Pulmonary artery endothelial cell (primary cell): Measurements from ENCODE around the gene VPS18. TPM values are rescaled to one million over a fixed set of nuclear protein-coding genes. Genes with fewer than 3 reads are reported as not detected.
"Not testable (repeated sequence)": the region's sequence is repeated elsewhere in the genome, so short reads cannot be mapped to it uniquely, and the experiment has no call there.

Experiments
- DNase-seq: peaks from one replicate; pipeline ENCODE4 v3.0.0-alpha.2; 2011; ENCODE audit warnings: low read depth, low spot score
- total RNA-seq: library from RNA; depleted of rRNA; stranded (reverse); fragments of >200 nt; gene quantifications from 2 replicates; pipeline ENCODE4 v1.2.3, GENCODE V29; 2014

VPS18 gene, protein sequence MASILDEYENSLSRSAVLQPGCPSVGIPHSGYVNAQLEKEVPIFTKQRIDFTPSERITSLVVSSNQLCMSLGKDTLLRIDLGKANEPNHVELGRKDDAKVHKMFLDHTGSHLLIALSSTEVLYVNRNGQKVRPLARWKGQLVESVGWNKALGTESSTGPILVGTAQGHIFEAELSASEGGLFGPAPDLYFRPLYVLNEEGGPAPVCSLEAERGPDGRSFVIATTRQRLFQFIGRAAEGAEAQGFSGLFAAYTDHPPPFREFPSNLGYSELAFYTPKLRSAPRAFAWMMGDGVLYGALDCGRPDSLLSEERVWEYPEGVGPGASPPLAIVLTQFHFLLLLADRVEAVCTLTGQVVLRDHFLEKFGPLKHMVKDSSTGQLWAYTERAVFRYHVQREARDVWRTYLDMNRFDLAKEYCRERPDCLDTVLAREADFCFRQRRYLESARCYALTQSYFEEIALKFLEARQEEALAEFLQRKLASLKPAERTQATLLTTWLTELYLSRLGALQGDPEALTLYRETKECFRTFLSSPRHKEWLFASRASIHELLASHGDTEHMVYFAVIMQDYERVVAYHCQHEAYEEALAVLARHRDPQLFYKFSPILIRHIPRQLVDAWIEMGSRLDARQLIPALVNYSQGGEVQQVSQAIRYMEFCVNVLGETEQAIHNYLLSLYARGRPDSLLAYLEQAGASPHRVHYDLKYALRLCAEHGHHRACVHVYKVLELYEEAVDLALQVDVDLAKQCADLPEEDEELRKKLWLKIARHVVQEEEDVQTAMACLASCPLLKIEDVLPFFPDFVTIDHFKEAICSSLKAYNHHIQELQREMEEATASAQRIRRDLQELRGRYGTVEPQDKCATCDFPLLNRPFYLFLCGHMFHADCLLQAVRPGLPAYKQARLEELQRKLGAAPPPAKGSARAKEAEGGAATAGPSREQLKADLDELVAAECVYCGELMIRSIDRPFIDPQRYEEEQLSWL
- 48.7 and 50.8 TPM in 2 replicates for total RNA-seq

DNA sequence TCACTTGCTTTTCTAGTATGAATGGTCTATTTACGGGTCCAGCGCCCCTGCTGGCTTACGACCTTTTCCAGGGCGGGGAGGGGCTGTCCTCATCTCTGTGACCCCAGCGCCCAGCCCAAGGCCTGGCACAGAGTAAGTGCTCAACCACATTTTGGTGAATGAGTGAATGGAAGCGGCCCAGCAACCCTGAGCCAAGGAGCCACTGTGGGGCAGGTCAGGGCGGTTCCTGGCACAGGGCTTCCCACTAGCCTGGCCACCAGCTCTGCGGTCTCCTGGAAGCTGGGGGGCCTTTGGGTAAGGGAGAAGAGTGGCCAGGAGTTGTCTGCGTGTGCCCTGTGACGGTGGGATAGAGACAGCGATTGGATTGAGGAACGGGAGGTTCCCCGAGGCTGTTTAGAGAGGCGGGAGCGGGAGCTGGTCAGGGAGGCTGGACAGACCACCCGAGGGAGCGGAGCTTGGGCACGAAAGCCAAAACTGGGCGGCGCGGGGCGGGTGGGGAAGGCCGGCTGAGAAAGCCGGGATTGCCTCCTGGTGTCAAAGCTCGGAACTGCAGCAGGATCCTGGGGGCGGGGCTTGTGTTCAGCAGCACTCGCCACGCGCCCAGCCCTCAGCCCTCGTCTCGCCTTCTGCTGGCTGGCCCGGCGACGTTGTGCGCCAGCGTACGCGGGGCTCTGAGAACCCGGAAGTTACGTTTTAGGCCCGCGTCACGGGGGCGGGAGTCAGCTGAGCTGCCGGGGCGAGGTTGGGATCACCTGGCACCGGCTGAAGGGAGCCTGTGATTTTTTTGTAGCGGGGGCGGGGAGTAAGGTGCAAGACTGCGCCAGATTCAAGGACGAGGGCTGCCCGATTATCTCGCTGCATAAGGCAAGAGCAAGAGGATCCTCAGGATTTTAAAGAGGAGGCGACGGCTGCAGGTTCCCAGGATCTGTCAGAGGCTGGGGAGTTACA, at the start of gene VPS18:
Gene VPS18 (plus strand): TSS at position 718 of the 948 bp plus-strand sequence. CDS start 319 bp downstream, outside the sequence.
- DNase-seq, result peak; percentile 87

- DNase-seq, result no peak
Observed at GRCh38 chr15:40844696-40845030, 49.6 kb upstream of the VPS18 start.

- DNase-seq, result no peak
Observed at GRCh38 chr15:40845036-40845435, 49.2 kb upstream of the VPS18 start.

GRCh38 chr15:40845511-40846284, 48.6 kb upstream of the VPS18 start:
- no peak for DNase-seq

GRCh38 chr15:40846841-40847222, 47.4 kb upstream of the VPS18 start:
- no peak for DNase-seq

DNA sequence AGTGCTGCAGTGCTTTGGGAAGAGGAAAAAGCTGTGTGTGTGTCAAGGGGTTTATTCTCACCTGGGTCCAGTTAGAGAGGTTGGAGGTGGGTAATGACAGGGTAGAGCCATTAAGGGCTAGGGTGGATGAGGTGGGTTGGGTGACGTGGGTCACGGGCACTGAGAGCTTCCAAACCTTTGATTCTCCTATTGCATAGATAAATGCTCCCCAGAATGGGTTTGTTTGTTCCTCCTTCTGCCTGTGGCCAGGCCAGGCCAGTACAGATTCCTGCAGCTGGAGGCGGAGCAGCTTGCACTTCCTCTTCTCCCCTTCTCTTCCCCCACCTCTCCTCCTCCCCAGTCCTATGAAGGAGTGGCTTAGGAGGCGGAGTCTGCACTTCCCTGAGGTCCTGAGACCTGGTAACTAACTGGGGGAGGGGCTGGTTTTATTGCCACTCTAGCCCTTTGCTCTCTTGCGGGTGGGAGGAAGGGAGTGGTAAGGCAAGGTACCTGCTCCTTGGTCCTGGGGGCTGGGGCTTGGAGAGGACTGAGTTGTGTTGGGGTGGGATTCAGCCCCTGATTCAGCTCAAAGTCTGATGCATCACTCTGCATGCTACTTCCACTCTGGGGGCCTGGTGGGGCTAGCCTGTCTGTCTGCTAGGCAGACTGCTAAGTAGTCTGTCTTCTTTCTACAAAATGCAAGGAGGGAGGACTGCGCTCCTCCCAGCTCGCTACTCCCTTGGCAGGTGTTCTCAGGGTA, 46.9 kb upstream of the VPS18 start:
- DNase-seq, result no peak

- DNase-seq, result no peak
Observed at GRCh38 chr15:40850576-40851112, 43.6 kb upstream of the VPS18 start.

DNA sequence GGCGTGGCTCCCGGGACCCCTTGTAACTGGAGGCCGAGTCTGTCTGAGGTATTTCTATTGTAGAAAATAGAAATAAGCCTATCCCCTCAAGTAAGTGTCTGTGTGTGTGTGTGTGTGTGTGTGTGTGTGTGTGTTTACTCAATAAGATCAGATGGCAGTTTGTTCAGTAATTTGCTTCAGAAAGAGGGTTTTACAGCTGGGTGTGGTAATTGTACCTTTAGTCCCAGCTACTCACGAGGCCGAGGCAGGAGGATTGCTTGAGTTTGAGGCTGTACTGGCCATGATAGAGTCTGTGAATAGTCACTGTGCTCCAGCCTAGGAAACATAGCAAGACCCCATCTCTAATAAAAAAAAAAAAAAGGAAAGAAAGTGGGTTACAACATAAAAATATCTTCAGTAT, 41.7 kb upstream of the VPS18 start:
- no peak for DNase-seq

GRCh38 chr15:40853241-40853890, 40.9 kb upstream of the VPS18 start:
- no peak for DNase-seq

GRCh38 chr15:40854161-40854560, 40.1 kb upstream of the VPS18 start:
- no peak for DNase-seq

DNA sequence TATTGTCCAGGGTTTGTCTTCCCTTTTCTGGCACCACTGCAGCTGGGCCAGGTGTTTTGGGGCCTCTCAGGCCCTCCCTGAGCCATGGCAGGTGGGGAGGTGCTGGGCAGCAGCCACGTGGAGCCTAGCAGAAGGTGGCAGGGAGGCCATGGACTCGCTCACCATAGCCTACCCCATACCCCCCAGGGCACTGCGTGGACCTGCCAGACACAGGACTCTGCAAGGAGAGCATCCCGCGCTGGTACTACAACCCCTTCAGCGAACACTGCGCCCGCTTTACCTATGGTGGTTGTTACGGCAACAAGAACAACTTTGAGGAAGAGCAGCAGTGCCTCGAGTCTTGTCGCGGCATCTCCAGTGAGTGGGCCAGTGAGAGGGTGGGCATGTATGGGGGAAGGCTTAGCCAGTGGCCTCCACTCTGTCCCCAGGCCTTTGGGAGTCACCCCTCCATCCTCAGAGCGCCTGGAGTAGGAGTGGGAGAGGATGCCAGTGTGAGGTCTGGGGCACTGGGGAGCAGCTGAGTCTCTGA, 38.5 kb upstream of the VPS18 start:
- DNase-seq, result no peak

- no peak for DNase-seq
Observed at GRCh38 chr15:40856746-40857145, 37.5 kb upstream of the VPS18 start.

GRCh38 chr15:40857601-40858341, 36.5 kb upstream of the VPS18 start:
- DNase-seq, result no peak

DNA sequence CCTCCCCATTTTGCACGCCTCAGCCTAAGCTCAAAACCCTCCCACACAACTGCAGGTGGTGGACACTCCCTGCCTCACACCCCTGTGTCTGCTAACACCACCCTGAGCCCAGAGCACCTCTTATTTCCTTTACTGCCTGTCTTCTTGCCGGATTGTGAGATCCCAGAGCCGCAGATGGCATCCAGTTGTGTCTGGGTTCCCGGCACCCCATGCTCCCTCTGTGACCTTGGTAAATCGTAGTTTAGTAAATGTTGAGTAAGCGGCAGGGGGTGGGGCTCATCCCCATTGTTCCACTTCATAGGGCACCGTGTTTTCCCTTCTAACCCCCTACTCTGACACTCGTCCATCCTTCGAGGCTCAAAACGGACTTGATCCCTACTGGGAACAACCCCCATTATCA, 35.5 kb upstream of the VPS18 start:
- DNase-seq, result no peak

DNA sequence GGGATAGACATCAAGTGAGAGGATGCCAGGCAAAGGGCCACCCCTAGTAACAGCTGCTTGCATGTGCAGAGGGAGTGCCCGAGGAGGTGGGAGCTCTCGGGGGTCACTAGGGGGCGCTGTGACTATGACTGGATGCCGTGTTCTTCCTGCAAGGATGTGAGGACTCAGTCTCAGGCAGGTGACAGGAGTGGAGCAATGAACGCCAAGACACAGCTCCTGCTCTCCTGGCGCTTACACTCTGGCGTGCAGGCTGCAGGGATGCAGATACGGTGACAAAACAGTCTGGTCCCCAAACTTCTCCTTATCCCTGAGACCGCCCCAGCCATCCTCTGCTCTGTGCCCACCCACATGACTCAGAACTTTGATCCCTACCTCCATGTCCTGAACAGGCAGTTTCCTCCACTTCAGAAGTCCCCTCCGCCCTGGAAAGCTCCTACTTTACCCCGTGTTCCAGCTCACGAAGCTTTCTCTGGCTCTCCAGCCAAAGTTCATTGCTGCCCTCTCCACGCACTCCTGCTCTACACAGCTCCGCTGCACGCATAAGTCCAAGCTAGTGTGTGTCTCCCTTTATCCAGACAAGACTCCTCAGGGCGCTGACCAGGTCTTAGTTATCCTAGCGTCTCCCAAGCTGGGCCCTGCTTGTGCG, 34.9 kb upstream of the VPS18 start:
- DNase-seq, result peak; percentile 49

- not testable (repeated sequence) for DNase-seq
Observed at GRCh38 chr15:40861147-40861546, 33.1 kb upstream of the VPS18 start.

- no peak for DNase-seq
Observed at GRCh38 chr15:40863660-40864270, 30.5 kb upstream of the VPS18 start.
